Spleen (tissue), 7 donors: Measurements from ENCODE around the gene CCDC141.

Experiments used
- POLR2AphosphoS5 ChIP-seq, 3 donors: sonication (generic); formaldehyde crosslinking; IDR thresholded peaks; one replicate each; pipeline ENCODE4 v1.5.1; 2017; ENCODE audit warnings: antibody characterized with exemption in 3 of 3
- TF ChIP-seq, protein P1 (sequence below), 11 experiments: fragments of 200-600 bp in 7 of 11; fragments of 450-650 bp in 4 of 11; sonication (generic) in 4 of 11; IDR thresholded peaks in 8 of 11; conservative IDR thresholded peaks in 3 of 11; 1 replicate in 7 of 11; 2 replicates in 4 of 11; pipeline versions ENCODE4 v1.4.0 to v1.8.0; 2016 to 2021; ENCODE audit warnings: antibody characterized with exemption in 11 of 11, inconsistent platforms in 4 of 11, mild to moderate bottlenecking in 1 of 11
- donor health status: DM: no; HTN: no; CAD: no; lungs with moderate emphysema.
- donor health status: DM: no; HTN: no; CAD: no.
- donor health status: DM: no; HTN: no; CAD: no.

DNA sequence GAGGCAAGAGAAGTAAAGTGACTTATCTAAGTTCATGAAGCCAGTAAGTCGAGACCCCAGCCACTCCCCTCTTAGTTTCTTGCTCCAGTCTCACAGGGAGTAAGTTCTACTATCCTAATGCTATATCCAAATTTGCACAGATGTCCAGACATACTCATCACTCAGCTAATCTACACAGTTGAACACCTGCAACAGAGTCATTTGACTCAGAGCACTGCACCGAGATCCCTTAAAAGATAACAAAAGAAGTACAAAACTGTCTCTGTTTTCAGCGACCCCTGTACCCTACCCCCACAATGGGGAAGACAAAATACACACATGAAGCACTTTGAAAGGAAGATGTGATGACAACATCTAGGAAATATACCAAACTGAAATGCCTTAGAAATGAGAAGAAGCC, 22.6 kb upstream of the CCDC141 start:
- TF ChIP-seq, protein P1, sequence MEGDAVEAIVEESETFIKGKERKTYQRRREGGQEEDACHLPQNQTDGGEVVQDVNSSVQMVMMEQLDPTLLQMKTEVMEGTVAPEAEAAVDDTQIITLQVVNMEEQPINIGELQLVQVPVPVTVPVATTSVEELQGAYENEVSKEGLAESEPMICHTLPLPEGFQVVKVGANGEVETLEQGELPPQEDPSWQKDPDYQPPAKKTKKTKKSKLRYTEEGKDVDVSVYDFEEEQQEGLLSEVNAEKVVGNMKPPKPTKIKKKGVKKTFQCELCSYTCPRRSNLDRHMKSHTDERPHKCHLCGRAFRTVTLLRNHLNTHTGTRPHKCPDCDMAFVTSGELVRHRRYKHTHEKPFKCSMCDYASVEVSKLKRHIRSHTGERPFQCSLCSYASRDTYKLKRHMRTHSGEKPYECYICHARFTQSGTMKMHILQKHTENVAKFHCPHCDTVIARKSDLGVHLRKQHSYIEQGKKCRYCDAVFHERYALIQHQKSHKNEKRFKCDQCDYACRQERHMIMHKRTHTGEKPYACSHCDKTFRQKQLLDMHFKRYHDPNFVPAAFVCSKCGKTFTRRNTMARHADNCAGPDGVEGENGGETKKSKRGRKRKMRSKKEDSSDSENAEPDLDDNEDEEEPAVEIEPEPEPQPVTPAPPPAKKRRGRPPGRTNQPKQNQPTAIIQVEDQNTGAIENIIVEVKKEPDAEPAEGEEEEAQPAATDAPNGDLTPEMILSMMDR (IDR thresholded peaks at IDR 0.05 in 8 of 11, conservative IDR thresholded peaks at IDR 0.05 in 3 of 11): no peak
- TF ChIP-seq POLR2AphosphoS5 (IDR thresholded peaks at IDR 0.05): no peak
